Skeletal muscle satellite cell (primary cell): ENCODE data around the gene CTNND2.
"Not testable (repeated sequence)": the region's sequence is repeated elsewhere in the genome, so short reads cannot be mapped to it uniquely, and the experiment has no call there.

ENCODE experiments used
- H3K27me3 ChIP-seq: 2 replicates; pipeline ENCODE4 v1.7.0; 2013; ENCODE audit warnings: low read length; ENCODE audit not compliant: control insufficient read depth, insufficient read depth
- H3K36me3 ChIP-seq: 2 replicates; pipeline ENCODE4 v1.7.0; 2013; ENCODE audit warnings: mild to moderate bottlenecking, control low read depth, low read length; ENCODE audit not compliant: insufficient read depth
- H3K4me1 ChIP-seq: 2 replicates; pipeline ENCODE4 v1.7.0; 2013; ENCODE audit warnings: low read length; ENCODE audit not compliant: control insufficient read depth, insufficient read depth
- H3K4me2 ChIP-seq: 2 replicates; pipeline ENCODE4 v1.7.0; 2013; ENCODE audit warnings: mild to moderate bottlenecking, low read length
- H3K4me3 ChIP-seq: 2 replicates; pipeline ENCODE4 v1.7.0; 2013; ENCODE audit warnings: low read length
- H3K9ac ChIP-seq: 2 replicates; pipeline ENCODE4 v1.7.0; 2013; ENCODE audit warnings: mild to moderate bottlenecking, low read depth, low read length, moderate library complexity
- H3K9me3 ChIP-seq: replicated peaks from 2 replicates; pipeline ENCODE4 v1.7.0; 2013; ENCODE audit warnings: mild to moderate bottlenecking, control low read depth, low read length

CTNND2 gene

DNA sequence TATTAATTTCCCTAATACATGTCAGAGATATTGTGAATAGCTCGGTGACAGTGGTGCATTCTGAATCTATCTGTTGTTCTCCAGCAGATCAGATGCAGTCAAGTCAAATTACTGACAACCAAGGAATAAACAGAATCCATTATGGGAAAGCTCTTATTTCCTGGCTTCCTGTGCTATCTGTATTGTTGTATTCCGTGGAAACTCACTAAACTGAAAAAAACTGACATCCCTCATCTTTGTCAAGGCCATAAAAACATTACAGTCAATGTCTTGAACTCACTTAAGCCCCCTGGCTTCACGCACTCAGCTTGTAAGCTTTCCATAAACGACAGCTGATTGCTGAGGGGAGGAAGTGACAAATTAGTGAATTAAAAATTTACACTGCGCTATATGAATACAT, 245.9 kb downstream of the CTNND2 start:
- H3K4me1 ChIP-seq = no peaks in the 10 kb centered on the region
- no peak overlapping the region for H3K9ac ChIP-seq
- no peaks in the 10 kb centered on the region for H3K9me3 ChIP-seq
- H3K4me3 ChIP-seq = no peak overlapping the region
- H3K27me3 ChIP-seq = no peaks in the 10 kb centered on the region
- H3K36me3 ChIP-seq = no peaks in the 10 kb centered on the region
- no peak overlapping the region for H3K4me2 ChIP-seq

DNA sequence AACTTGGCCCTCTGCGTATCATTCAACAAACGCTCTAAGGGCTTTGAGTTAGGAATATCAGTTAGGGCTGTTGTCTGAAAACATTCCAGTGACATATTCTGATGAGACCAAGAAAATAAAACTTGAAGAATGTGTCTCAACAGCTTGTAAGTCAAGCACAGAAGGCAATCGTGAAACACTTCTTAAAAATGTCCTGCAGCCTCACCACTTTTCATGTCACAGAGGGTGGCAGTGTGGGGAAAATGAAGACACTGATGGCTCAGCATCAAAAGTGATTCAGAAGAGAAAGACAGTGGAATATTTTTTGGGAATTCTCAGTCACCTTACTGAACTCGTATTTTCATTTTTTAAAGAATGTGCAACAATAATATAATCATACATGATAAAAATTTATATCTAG, 247.3 kb downstream of the CTNND2 start:
- Histone ChIP-seq H3K4me2 (no peak overlapping the region), H3K9ac (no peak overlapping the region), H3K4me1 (no peaks in the 10 kb centered on the region), H3K36me3 (no peaks in the 10 kb centered on the region), H3K9me3 (no peaks in the 10 kb centered on the region), H3K4me3 (no peak overlapping the region), H3K27me3 (no peaks in the 10 kb centered on the region)

DNA sequence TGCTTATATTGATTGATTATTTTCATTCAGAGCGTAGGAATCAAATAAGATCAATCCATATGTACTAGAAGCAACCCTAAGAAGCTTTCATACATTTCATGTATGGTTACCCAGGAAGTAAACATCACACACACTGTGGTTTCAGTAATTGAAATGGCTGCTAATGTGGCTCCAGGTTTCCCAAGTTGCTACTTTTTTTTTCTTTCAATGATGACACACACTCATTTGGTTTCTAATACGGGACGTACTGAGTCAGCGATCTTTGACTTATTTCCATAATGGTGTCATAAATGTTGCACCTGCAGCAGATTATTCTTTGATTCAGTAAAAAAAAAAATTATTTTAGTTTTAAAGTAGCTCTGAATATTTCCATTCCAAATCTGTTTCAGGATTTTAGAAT, 248.6 kb downstream of the CTNND2 start:
- Histone ChIP-seq H3K36me3 (no peaks in the 10 kb centered on the region), H3K4me2 (no peak overlapping the region), H3K4me1 (no peaks in the 10 kb centered on the region), H3K4me3 (no peak overlapping the region), H3K9ac (no peak overlapping the region), H3K9me3 (no peaks in the 10 kb centered on the region), H3K27me3 (no peaks in the 10 kb centered on the region)

DNA sequence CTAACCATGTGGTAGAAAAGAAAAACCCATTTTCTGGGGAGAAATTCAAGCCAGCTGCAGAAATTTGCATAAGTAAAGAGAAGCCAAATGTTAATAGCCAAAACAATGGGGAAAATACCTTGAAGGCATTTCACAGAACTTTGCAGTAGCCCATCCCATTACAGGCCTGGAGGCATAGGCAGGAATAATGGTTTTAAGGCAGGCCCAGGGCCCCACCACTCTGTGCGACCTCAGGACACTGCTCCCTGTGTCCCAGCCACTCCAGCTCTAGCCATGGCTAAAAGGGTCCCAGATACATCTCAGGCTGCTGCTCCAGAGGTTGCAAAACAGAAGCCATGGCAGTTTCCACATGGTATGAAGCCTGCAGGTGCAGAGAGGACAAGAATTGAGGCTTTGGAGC, 253.3 kb downstream of the CTNND2 start:
- H3K4me1 ChIP-seq = no peaks in the 10 kb centered on the region
- no peaks in the 10 kb centered on the region for H3K9me3 ChIP-seq
- H3K27me3 ChIP-seq = no peaks in the 10 kb centered on the region
- H3K9ac ChIP-seq = no peak overlapping the region
- H3K4me2 ChIP-seq = no peak overlapping the region
- H3K4me3 ChIP-seq = no peak overlapping the region
- no peaks in the 10 kb centered on the region for H3K36me3 ChIP-seq

DNA sequence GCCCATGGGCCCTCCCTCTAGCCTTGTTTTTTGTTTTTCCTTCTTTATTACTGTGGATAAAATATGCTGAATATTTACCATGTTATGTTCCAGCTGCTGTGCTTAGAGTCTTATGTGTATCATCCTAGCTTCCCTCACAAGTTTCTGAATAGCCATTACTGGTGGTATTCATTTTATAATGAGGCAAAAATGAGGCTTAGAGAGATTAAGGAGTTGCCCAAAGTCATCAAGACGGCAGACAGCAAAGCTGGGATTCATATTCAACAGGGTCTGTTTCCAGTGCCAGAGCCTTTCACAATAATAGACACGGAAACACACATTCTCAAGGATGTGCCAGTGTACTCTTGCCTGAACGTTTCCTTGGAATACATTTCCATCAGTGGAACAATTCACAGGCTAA, 258.1 kb downstream of the CTNND2 start:
- H3K27me3 ChIP-seq = no peaks in the 10 kb centered on the region
- no peak overlapping the region for H3K9ac ChIP-seq
- H3K9me3 ChIP-seq = no peaks in the 10 kb centered on the region
- H3K4me2 ChIP-seq = no peak overlapping the region
- no peaks in the 10 kb centered on the region for H3K36me3 ChIP-seq
- H3K4me3 ChIP-seq = no peak overlapping the region
- H3K4me1 ChIP-seq = no peaks in the 10 kb centered on the region

DNA sequence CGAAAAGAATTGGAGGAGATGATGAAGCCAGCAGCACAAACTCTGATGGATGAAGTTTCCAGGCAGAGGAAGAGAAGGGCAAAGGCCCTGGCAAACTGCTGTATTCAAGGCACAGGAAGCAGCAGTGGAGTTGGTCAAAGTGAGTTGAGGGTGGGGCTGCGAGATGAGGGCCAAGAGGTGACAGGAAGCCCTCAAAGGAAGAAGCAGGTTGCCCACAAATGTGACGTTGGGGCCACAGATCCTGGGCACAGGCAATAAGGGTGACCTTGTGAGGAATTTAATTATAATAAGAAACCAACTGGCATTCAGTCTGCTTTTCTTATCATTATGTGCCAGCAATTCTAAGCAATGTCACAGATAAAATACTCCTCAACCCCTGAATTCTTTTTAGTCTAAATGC, 261.8 kb downstream of the CTNND2 start:
- Histone ChIP-seq H3K36me3 (no peaks in the 10 kb centered on the region), H3K9ac (no peak overlapping the region), H3K4me3 (no peak overlapping the region), H3K9me3 (no peaks in the 10 kb centered on the region), H3K27me3 (no peaks in the 10 kb centered on the region), H3K4me1 (no peaks in the 10 kb centered on the region), H3K4me2 (no peak overlapping the region)

DNA sequence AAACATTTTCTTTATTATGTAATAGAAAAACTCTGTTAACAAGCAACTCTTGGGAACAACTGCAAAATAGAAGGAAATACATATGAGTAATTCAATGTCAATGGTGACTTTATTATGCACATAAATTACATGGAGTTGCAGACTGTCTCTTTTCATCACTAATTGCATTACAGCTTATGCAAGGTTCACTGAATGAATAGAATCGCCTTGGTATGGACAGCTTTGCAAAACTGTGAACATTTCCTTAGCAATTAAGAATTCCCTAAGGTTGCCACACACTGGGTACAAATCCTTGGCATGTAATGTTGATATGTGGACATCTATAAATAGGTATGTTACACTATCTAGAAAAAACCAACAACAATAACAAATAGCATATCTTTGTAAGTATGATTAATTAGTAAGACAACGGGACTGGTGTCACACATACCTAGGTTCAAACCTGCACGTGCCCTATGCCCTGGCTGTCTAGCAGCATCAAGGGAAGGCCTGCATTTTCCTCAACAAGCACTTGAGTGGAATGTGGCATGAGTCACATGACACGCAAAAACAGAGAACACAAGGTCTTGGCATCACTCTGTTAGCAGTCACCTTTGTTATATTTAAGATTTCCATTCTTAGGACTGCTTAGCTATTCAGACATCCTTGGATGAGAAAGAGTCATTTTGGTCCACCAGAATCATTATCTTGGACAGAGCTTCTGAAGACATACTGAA, 263.9 kb downstream of the CTNND2 start:
- H3K36me3 ChIP-seq = no peaks in the 10 kb centered on the region
- no peaks in the 10 kb centered on the region for H3K9me3 ChIP-seq
- H3K27me3 ChIP-seq = no peaks in the 10 kb centered on the region
- no peak overlapping the region for H3K4me2 ChIP-seq
- H3K4me3 ChIP-seq = no peak overlapping the region
- no peaks in the 10 kb centered on the region for H3K4me1 ChIP-seq
- no peak overlapping the region for H3K9ac ChIP-seq

DNA sequence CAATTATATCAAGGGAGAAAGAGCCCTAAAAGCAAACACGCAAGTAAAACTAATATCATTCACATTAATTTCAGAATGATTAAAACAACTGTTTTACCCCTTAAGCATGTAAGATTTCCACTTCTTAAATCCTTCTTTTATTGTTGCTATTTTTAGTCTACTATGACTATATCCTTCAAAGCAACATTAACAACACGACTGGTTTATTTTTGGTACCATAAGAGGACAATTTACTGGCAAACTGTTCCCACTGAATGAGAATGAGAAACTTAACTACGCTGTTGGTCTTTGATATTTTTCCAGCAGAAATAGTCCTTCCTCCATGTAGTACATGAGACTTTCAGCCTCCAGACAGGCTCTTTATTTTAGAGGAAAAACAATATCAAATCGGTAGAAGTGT, 281.5 kb downstream of the CTNND2 start:
- Histone ChIP-seq H3K27me3 (no peaks in the 10 kb centered on the region), H3K4me1 (no peaks in the 10 kb centered on the region), H3K9ac (no peak overlapping the region), H3K4me2 (no peak overlapping the region), H3K9me3 (no peaks in the 10 kb centered on the region), H3K36me3 (no peaks in the 10 kb centered on the region), H3K4me3 (no peak overlapping the region)

DNA sequence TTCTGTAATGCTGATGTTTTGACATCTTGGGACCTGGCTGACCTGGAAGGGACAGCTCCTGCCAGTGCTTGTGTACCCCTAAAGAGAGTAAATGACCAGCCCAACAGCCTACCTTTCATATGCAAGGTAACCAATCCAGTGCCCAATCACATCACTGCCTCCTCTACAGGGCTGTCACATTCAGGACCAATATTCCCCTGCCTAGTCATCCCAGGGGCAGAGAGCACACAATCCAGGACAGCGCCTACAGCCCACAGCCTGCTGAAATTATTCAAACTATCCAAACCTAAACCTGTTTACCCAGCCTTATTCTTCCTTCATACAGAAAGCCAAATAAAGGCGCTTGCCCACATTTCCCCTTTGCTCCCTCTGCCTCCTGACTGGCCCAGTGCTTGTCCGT, 284.1 kb downstream of the CTNND2 start:
- Histone ChIP-seq H3K4me3 (no peak overlapping the region), H3K27me3 (no peaks in the 10 kb centered on the region), H3K4me1 (no peaks in the 10 kb centered on the region), H3K4me2 (no peak overlapping the region), H3K9ac (no peak overlapping the region), H3K9me3 (no peaks in the 10 kb centered on the region), H3K36me3 (no peaks in the 10 kb centered on the region)

DNA sequence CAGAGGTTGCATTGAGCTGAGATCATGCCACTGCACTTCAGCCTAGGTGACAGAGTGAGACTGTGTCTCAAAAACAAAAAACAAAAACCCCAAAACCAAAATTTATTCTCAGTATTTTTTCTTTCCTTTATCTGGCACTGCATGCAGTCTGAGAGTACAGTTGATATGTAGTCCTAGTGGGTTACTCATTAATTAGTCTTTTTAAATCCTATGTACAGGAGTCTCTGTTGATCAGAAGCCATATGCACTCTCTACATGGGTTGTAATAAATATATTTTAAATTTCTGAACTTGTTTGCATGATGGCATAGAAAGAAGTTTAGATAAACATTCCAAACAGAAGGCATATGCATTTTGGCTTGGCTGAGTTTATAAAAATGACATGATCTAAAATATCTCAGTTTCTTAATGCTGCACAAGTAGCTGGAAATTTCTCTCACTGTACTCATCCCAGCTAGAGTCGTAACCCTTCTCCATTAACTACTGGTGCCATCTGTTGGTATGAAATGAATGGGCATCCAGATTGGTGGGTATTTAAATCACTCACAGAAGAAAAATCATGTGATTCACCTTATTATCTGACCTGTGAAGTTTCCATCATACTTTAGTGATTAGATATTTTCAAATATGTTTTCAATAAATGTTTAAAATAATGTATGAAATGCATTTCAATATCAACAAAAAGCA, 284.8 kb downstream of the CTNND2 start:
- no peak overlapping the region for H3K4me2 ChIP-seq
- no peaks in the 10 kb centered on the region for H3K36me3 ChIP-seq
- H3K4me3 ChIP-seq = no peak overlapping the region
- no peaks in the 10 kb centered on the region for H3K27me3 ChIP-seq
- no peak overlapping the region for H3K9ac ChIP-seq
- H3K4me1 ChIP-seq = no peaks in the 10 kb centered on the region
- no peaks in the 10 kb centered on the region for H3K9me3 ChIP-seq

DNA sequence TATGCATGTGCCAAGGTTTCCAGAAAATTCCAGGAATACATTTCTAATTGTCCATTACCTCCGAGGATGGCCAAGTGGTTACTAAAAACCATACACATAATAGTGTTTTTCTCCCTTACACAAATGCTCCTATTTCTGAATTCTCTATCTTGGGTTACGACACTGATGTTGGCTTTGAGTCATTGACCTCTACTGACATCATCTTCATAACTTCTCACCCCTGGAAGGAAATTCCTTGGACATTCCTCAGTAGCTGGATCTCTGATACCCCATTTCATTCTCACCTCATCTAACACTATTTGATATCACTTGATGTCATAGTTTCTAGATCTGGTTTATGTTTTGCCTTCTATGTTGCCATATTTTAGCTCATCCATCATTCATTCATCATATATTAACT, 287.2 kb downstream of the CTNND2 start:
- Histone ChIP-seq H3K36me3 (no peaks in the 10 kb centered on the region), H3K4me3 (no peak overlapping the region), H3K4me2 (no peak overlapping the region), H3K27me3 (no peaks in the 10 kb centered on the region), H3K4me1 (no peaks in the 10 kb centered on the region), H3K9me3 (no peaks in the 10 kb centered on the region), H3K9ac (no peak overlapping the region)

DNA sequence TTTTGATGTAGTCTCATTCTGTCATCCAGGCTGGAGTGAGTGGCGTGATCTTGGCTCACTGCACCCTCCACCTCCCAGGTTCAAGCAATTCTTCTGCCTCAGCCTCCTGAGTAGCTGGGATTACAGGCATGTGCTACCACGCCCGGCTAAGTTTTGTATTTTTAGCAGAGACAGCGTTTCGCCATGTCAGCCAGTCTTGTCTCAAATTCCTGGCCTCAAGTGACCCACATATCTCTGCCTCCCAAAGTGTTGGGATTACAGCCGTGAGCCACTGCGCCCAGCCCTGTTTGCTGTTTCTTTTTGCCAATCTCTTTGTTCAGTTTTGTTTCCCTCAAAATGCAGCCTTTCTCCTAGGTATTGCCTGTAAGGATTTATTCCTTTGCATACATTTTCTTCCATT, 287.6 kb downstream of the CTNND2 start:
- not testable (repeated sequence) for H3K9ac ChIP-seq, H3K9me3 ChIP-seq, H3K36me3 ChIP-seq, H3K27me3 ChIP-seq, H3K4me2 ChIP-seq, H3K4me1 ChIP-seq, H3K4me3 ChIP-seq
